SH-SY5Y (cell line): Measurements from ENCODE around the gene HLTF.

Experiments
- GATA2 ChIP-seq: IDR thresholded peaks from 2 replicates; pipeline ENCODE4 v1.6.1; 2011; ENCODE audit warnings: mild to moderate bottlenecking, low read depth, low read length
- GATA3 ChIP-seq: IDR thresholded peaks from 2 replicates; pipeline ENCODE4 v1.6.1; 2011; ENCODE audit warnings: low read depth, mild to moderate bottlenecking, low read length, moderate library complexity

The HLTF gene

GRCh38 chr3:149016242-149016641, 70.1 kb downstream of the HLTF start:
- TF ChIP-seq GATA2 (no peak), GATA3 (no peak)

- TF ChIP-seq GATA2, result no peak
- no peak for TF ChIP-seq GATA3
Observed at GRCh38 chr3:149015393-149015792, 70.9 kb downstream of the HLTF start.

GRCh38 chr3:149013726-149014125, 72.6 kb downstream of the HLTF start:
- TF ChIP-seq GATA3, result no peak
- TF ChIP-seq GATA2, result no peak

GRCh38 chr3:149011676-149012075, 74.7 kb downstream of the HLTF start:
- TF ChIP-seq GATA2, result no peak
- no peak for TF ChIP-seq GATA3

- TF ChIP-seq GATA2, result no peak
- no peak for TF ChIP-seq GATA3
Observed at GRCh38 chr3:149010966-149011365, 75.4 kb downstream of the HLTF start.

GRCh38 chr3:149010504-149010951, 75.8 kb downstream of the HLTF start:
- TF ChIP-seq GATA2, result no peak
- no peak for TF ChIP-seq GATA3

GRCh38 chr3:149009732-149010131, 76.6 kb downstream of the HLTF start:
- TF ChIP-seq GATA2, result no peak
- TF ChIP-seq GATA3, result no peak

- TF ChIP-seq GATA2 (no peak), GATA3 (no peak)
Observed at GRCh38 chr3:149007567-149008257, 78.6 kb downstream of the HLTF start.

- TF ChIP-seq GATA3 (no peak), GATA2 (no peak)
Observed at GRCh38 chr3:149005416-149005815, 80.9 kb downstream of the HLTF start.

- no peak for TF ChIP-seq GATA2
- no peak for TF ChIP-seq GATA3
Observed at GRCh38 chr3:149004622-149005021, 81.7 kb downstream of the HLTF start.

GRCh38 chr3:149003653-149004305, 82.6 kb downstream of the HLTF start:
- TF ChIP-seq GATA3, result no peak
- no peak for TF ChIP-seq GATA2

- TF ChIP-seq GATA3 (no peak), GATA2 (no peak)
Observed at GRCh38 chr3:149001727-149002126, 84.6 kb downstream of the HLTF start.

GRCh38 chr3:149000206-149000745, 86.1 kb downstream of the HLTF start:
- TF ChIP-seq GATA3, result no peak

- no peak for TF ChIP-seq GATA3
- no peak for TF ChIP-seq GATA2
Observed at GRCh38 chr3:148999806-149000205, 86.5 kb downstream of the HLTF start.
